Karpas-422 (cell line): ENCODE data around the gene TSGA10. TPM values are rescaled to one million over a fixed set of nuclear protein-coding genes. Genes with fewer than 3 reads are reported as not detected.

Experiments
- DNase-seq: peaks from one replicate; pipeline ENCODE4 v3.0.0-alpha.2; 2015
- H2AFZ ChIP-seq: fragments of 200-600 bp; sonication (generic); 2 replicates; pipeline ENCODE4 v1.6.1; 2014; ENCODE audit warnings: antibody characterized with exemption, low read length, mixed read lengths
- H3K27ac ChIP-seq: fragments of 200-600 bp; sonication (generic); 2 replicates; pipeline ENCODE4 v1.5.1; 2014; ENCODE audit warnings: mild to moderate bottlenecking, low read length, moderate library complexity
- H3K27me3 ChIP-seq: fragments of 200-600 bp; sonication (generic); 2 replicates; pipeline ENCODE4 v1.6.1; 2014; ENCODE audit warnings: low read length, mixed read lengths
- H3K36me3 ChIP-seq: fragments of 200-600 bp; sonication (generic); 2 replicates; pipeline ENCODE4 v1.6.1; 2014; ENCODE audit warnings: low read length, mixed read lengths; ENCODE audit not compliant: insufficient read depth
- H3K4me1 ChIP-seq: fragments of 200-600 bp; sonication (generic); 2 replicates; pipeline ENCODE4 v1.6.1; 2014; ENCODE audit warnings: mild to moderate bottlenecking, low read length, mixed read lengths
- H3K4me2 ChIP-seq: fragments of 200-600 bp; sonication (generic); 2 replicates; pipeline ENCODE4 v1.6.1; 2014; ENCODE audit warnings: low read length, low read depth, mild to moderate bottlenecking; ENCODE audit not compliant: poor library complexity, severe bottlenecking
- H3K4me3 ChIP-seq: fragments of 200-600 bp; sonication (generic); 2 replicates; pipeline ENCODE4 v1.5.1; 2014; ENCODE audit warnings: mild to moderate bottlenecking, antibody characterized with exemption, low read length, mixed read lengths
- H3K79me2 ChIP-seq: fragments of 200-600 bp; sonication (generic); 2 replicates; pipeline ENCODE4 v1.6.1; 2014; ENCODE audit warnings: mild to moderate bottlenecking, low read length, mixed read lengths
- H3K9ac ChIP-seq: fragments of 200-600 bp; sonication (generic); 2 replicates; pipeline ENCODE4 v1.6.0; 2014; ENCODE audit warnings: low read length
- H3K9me2 ChIP-seq: fragments of 200-600 bp; sonication (generic), shearing (Covaris generic); replicated peaks from 2 replicates; pipeline ENCODE4 v1.6.0; 2014; ENCODE audit warnings: mild to moderate bottlenecking, low read length, moderate library complexity; ENCODE audit not compliant: insufficient read depth
- H3K9me3 ChIP-seq: fragments of 300-700, 200-600 bp; sonication (generic); 2 replicates; pipeline ENCODE4 v1.6.1; 2014; ENCODE audit warnings: low read length, mixed read lengths
- H4K20me1 ChIP-seq: fragments of 200-600 bp; sonication (generic); 2 replicates; pipeline ENCODE4 v1.6.1; 2014; ENCODE audit warnings: mild to moderate bottlenecking, antibody characterized with exemption, low read length, low read depth; ENCODE audit not compliant: insufficient read depth
- total RNA-seq: library from RNA; depleted of rRNA; stranded (reverse); fragments of >200 nt; shearing (Covaris generic); gene quantifications from 2 replicates; pipeline ENCODE4 v1.2.3, GENCODE V29; 2014; ENCODE audit warnings: low replicate concordance

The TSGA10 gene
- total RNA-seq, 1 experiment from 2014 or later = 9.9 TPM

- DNase-seq = no peak
- no peaks in the 10 kb centered on the region for H3K9me2 ChIP-seq
- no peak overlapping the region for H3K4me3 ChIP-seq
- no peak overlapping the region for H2AFZ ChIP-seq
- 0 out of 2 replicates have a peak overlapping the region, but pooled peaks have one; percentile 13 for H3K27ac ChIP-seq
- H3K27me3 ChIP-seq = no peaks in the 10 kb centered on the region
- peaks cover 5% of the 10 kb centered on the region; the same call in 1 of the 2 replicates for H3K4me1 ChIP-seq
- H3K4me2 ChIP-seq = no peak overlapping the region
- H4K20me1 ChIP-seq = no peaks in the 10 kb centered on the region
- no peaks in the 10 kb centered on the region for H3K9me3 ChIP-seq
- peaks cover 25% of the 10 kb centered on the region for H3K79me2 ChIP-seq
- H3K9ac ChIP-seq = no peak overlapping the region
- H3K36me3 ChIP-seq = peaks cover 43% of the 10 kb centered on the region; the same call in 1 of the 2 replicates
Observed at GRCh38 chr2:99169534-99169933, 14.8 kb upstream of the TSGA10 start.

GRCh38 chr2:99166218-99166617, 11.5 kb upstream of the TSGA10 start:
- Histone ChIP-seq H3K4me3 (no peak overlapping the region), H3K36me3 (peaks cover 40% of the 10 kb centered on the region; the same call in 1 of the 2 replicates), H3K27me3 (no peaks in the 10 kb centered on the region), H3K4me1 (peaks cover 5% of the 10 kb centered on the region; the same call in 1 of the 2 replicates), H3K79me2 (peaks cover 19% of the 10 kb centered on the region), H3K9ac (no peak overlapping the region), H3K9me2 (no peaks in the 10 kb centered on the region), H3K4me2 (no peak overlapping the region), H4K20me1 (no peaks in the 10 kb centered on the region), H3K27ac (no peak overlapping the region), H3K9me3 (no peaks in the 10 kb centered on the region), H2AFZ (no peak overlapping the region)
- no peak for DNase-seq

GRCh38 chr2:99159594-99159993, 4.9 kb upstream of the TSGA10 start:
- no peak overlapping the region for H3K9ac ChIP-seq
- H3K36me3 ChIP-seq = peaks cover 34% of the 10 kb centered on the region; the same call in 1 of the 2 replicates
- no peak overlapping the region for H2AFZ ChIP-seq
- H3K4me2 ChIP-seq = no peak overlapping the region
- H3K9me2 ChIP-seq = no peaks in the 10 kb centered on the region
- no peak overlapping the region for H3K27ac ChIP-seq
- peaks cover 18% of the 10 kb centered on the region for H3K4me1 ChIP-seq
- peaks cover 40% of the 10 kb centered on the region for H3K79me2 ChIP-seq
- no peaks in the 10 kb centered on the region for H3K27me3 ChIP-seq
- H3K9me3 ChIP-seq = no peaks in the 10 kb centered on the region
- H4K20me1 ChIP-seq = no peaks in the 10 kb centered on the region
- DNase-seq = no peak
- no peak overlapping the region for H3K4me3 ChIP-seq

- no peaks in the 10 kb centered on the region for H4K20me1 ChIP-seq
- H3K36me3 ChIP-seq = peaks cover 34% of the 10 kb centered on the region; the same call in 1 of the 2 replicates
- no peak overlapping the region for H3K9ac ChIP-seq
- no peaks in the 10 kb centered on the region for H3K27me3 ChIP-seq
- H3K4me3 ChIP-seq = no peak overlapping the region
- no peak overlapping the region for H3K27ac ChIP-seq
- peak; percentile 52 for DNase-seq
- H3K4me1 ChIP-seq = peaks cover 27% of the 10 kb centered on the region
- H2AFZ ChIP-seq = no peak overlapping the region
- no peaks in the 10 kb centered on the region for H3K9me2 ChIP-seq
- H3K79me2 ChIP-seq = peaks cover 40% of the 10 kb centered on the region
- H3K4me2 ChIP-seq = no peak overlapping the region
- H3K9me3 ChIP-seq = no peaks in the 10 kb centered on the region
Observed at GRCh38 chr2:99158599-99158998, 3.9 kb upstream of the TSGA10 start.

GRCh38 chr2:99156891-99157290, 2.1 kb upstream of the TSGA10 start:
- H2AFZ ChIP-seq = no peak overlapping the region
- no peaks in the 10 kb centered on the region for H3K27me3 ChIP-seq
- no peaks in the 10 kb centered on the region for H4K20me1 ChIP-seq
- H3K79me2 ChIP-seq = peaks cover 44% of the 10 kb centered on the region
- H3K9me2 ChIP-seq = no peaks in the 10 kb centered on the region
- H3K4me3 ChIP-seq = peak overlapping the region; percentile 73; the same call in 1 of the 2 replicates
- H3K27ac ChIP-seq = peak overlapping the region; percentile 66
- no peaks in the 10 kb centered on the region for H3K9me3 ChIP-seq
- no peak for DNase-seq
- peaks cover 41% of the 10 kb centered on the region for H3K4me1 ChIP-seq
- H3K36me3 ChIP-seq = peaks cover 29% of the 10 kb centered on the region; the same call in 1 of the 2 replicates
- H3K4me2 ChIP-seq = peak overlapping the region; percentile 92
- H3K9ac ChIP-seq = peak overlapping the region; percentile 19

GRCh38 chr2:99153921-99154604, 679 bp downstream of the TSGA10 start:
- H3K27ac ChIP-seq = no peak overlapping the region
- DNase-seq = no peak
- H2AFZ ChIP-seq = peak overlapping the region; percentile 77
- peak overlapping the region; percentile 73 for H3K4me3 ChIP-seq
- no peaks in the 10 kb centered on the region for H3K9me2 ChIP-seq
- peaks cover 42% of the 10 kb centered on the region for H3K4me1 ChIP-seq
- H3K9ac ChIP-seq = peak overlapping the region; percentile 87
- peak overlapping the region; percentile 92 for H3K4me2 ChIP-seq
- H3K79me2 ChIP-seq = peaks cover 34% of the 10 kb centered on the region
- peaks cover 16% of the 10 kb centered on the region; the same call in 1 of the 2 replicates for H3K36me3 ChIP-seq
- H4K20me1 ChIP-seq = no peaks in the 10 kb centered on the region
- H3K27me3 ChIP-seq = no peaks in the 10 kb centered on the region
- H3K9me3 ChIP-seq = no peaks in the 10 kb centered on the region

GRCh38 chr2:99152199-99152895, 2.4 kb downstream of the TSGA10 start:
- H3K9me3 ChIP-seq = no peaks in the 10 kb centered on the region
- no peak overlapping the region for H3K4me2 ChIP-seq
- H3K9me2 ChIP-seq = no peaks in the 10 kb centered on the region
- no peak overlapping the region for H2AFZ ChIP-seq
- no peak overlapping the region for H3K27ac ChIP-seq
- H3K79me2 ChIP-seq = peaks cover 29% of the 10 kb centered on the region
- no peak overlapping the region for H3K4me3 ChIP-seq
- H3K4me1 ChIP-seq = peaks cover 41% of the 10 kb centered on the region
- DNase-seq = no peak
- H3K27me3 ChIP-seq = no peaks in the 10 kb centered on the region
- H3K9ac ChIP-seq = no peak overlapping the region
- peaks cover 9% of the 10 kb centered on the region; the same call in 1 of the 2 replicates for H3K36me3 ChIP-seq
- no peaks in the 10 kb centered on the region for H4K20me1 ChIP-seq

GRCh38 chr2:99150706-99151105, 4.0 kb downstream of the TSGA10 start:
- Histone ChIP-seq H4K20me1 (no peaks in the 10 kb centered on the region), H3K4me1 (peaks cover 24% of the 10 kb centered on the region), H3K9ac (no peak overlapping the region), H3K79me2 (peaks cover 12% of the 10 kb centered on the region), H3K27me3 (no peaks in the 10 kb centered on the region), H3K27ac (no peak overlapping the region), H3K9me2 (no peaks in the 10 kb centered on the region), H3K4me2 (no peak overlapping the region), H3K4me3 (no peak overlapping the region), H3K9me3 (no peaks in the 10 kb centered on the region), H2AFZ (no peak overlapping the region), H3K36me3 (no peaks in the 10 kb centered on the region)
- DNase-seq = no peak
